Colonic mucosa (tissue), 4 donors: ENCODE measurements around the gene STK32C. TPM values are rescaled to one million over a fixed set of nuclear protein-coding genes. Genes with fewer than 3 reads are reported as not detected.

Source experiments
- DNase-seq: peaks from one replicate; pipeline ENCODE4 v3.0.0-alpha.2; 2020
- H3K27ac ChIP-seq: fragments of 200-600 bp; one replicate; pipeline ENCODE4 v1.8.0; 2021
- H3K27me3 ChIP-seq: fragments of 200-600 bp; one replicate; pipeline ENCODE4 v1.8.0; 2021
- H3K36me3 ChIP-seq: fragments of 200-600 bp; one replicate; pipeline ENCODE4 v1.8.0; 2021
- H3K4me1 ChIP-seq: fragments of 200-600 bp; one replicate; pipeline ENCODE4 v1.8.0; 2021; ENCODE audit warnings: mild to moderate bottlenecking
- H3K4me3 ChIP-seq: fragments of 200-600 bp; one replicate; pipeline ENCODE4 v1.8.0; 2021
- H3K9ac ChIP-seq, 2 donors: one replicate each; pipeline ENCODE4 v1.7.0; 2013; ENCODE audit warnings: control low read depth in 2 of 2, low read depth in 2 of 2, low read length in 2 of 2
- H3K9me3 ChIP-seq: fragments of 200-600 bp; one replicate; pipeline ENCODE4 v1.8.0; 2021
- intact Hi-C: fragments of 100-400 bp; cut with DNase I; formaldehyde crosslinking; loops from one replicate; pipeline ENCODE4 v1.14.1; 2022
- total RNA-seq, 2 donors: library from RNA; stranded (reverse); fragmentation: NEBNext Ultra II Directional in 1 of 2; extraction: Animal tissue kit (Norgen Biotek cat#: 25700) in 1 of 2; gene quantifications; one replicate each; pipeline ENCODE4 v1.2.1, GENCODE V29; 2021
- TF ChIP-seq, protein P1 (sequence below): fragments of 200-600 bp; IDR thresholded peaks from one replicate; pipeline ENCODE4 v1.8.0; 2022; ENCODE audit warnings: antibody characterized with exemption, mild to moderate bottlenecking
- donor health status: healthy.
- donor health status: DM: no; HTN: no; CAD: no.
- donor health status: DM: no; HTN: no; CAD: no.

The STK32C gene
- total RNA-seq, 2 donors from 2014 or later, result 9.2 to 14.5 TPM

DNA sequence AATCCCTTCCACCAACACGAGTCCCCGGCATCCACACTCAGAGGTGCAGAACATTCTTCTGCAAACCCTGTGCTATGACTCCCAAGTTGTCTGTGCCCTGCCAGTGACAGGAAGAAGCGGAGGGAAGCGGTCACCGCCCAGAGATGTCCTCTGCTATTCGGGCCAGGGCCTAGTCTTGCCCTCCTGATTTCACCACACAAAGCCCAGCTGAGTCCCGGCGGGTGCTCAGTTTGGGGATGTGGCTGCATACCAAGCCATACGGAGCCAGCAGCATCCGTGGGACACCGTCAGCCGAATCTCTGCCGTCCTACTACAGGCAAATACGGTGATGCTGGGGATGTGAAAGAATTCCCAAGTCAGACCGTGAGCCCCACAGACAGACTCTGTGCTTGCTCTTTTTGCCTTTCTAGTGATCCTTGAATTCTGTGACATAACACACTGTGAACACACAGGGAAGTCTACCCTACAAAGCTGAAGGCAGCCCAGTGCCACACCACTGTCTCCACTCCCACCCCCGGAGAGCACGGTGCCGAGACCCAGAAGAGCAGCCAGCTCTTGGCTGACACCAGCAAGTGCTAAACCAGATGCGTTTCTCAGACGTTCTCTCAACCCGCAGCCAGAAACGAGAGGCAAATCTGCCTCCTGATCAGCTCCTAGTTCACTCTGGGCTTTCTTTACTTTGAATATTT, 2.0 kb downstream of the STK32C start:
- DNase-seq, result no peak
- Histone ChIP-seq H3K36me3 (no peaks in the 10 kb centered on the region), H3K9ac (no peak overlapping the region), H3K27me3 (no peaks in the 10 kb centered on the region), H3K9me3 (no peaks in the 10 kb centered on the region), H3K4me1 (peaks cover 6% of the 10 kb centered on the region), H3K27ac (no peak overlapping the region), H3K4me3 (no peak overlapping the region)
- intact Hi-C loops, result no loop called here
- TF ChIP-seq, protein P1, sequence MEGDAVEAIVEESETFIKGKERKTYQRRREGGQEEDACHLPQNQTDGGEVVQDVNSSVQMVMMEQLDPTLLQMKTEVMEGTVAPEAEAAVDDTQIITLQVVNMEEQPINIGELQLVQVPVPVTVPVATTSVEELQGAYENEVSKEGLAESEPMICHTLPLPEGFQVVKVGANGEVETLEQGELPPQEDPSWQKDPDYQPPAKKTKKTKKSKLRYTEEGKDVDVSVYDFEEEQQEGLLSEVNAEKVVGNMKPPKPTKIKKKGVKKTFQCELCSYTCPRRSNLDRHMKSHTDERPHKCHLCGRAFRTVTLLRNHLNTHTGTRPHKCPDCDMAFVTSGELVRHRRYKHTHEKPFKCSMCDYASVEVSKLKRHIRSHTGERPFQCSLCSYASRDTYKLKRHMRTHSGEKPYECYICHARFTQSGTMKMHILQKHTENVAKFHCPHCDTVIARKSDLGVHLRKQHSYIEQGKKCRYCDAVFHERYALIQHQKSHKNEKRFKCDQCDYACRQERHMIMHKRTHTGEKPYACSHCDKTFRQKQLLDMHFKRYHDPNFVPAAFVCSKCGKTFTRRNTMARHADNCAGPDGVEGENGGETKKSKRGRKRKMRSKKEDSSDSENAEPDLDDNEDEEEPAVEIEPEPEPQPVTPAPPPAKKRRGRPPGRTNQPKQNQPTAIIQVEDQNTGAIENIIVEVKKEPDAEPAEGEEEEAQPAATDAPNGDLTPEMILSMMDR, result no peak

DNA sequence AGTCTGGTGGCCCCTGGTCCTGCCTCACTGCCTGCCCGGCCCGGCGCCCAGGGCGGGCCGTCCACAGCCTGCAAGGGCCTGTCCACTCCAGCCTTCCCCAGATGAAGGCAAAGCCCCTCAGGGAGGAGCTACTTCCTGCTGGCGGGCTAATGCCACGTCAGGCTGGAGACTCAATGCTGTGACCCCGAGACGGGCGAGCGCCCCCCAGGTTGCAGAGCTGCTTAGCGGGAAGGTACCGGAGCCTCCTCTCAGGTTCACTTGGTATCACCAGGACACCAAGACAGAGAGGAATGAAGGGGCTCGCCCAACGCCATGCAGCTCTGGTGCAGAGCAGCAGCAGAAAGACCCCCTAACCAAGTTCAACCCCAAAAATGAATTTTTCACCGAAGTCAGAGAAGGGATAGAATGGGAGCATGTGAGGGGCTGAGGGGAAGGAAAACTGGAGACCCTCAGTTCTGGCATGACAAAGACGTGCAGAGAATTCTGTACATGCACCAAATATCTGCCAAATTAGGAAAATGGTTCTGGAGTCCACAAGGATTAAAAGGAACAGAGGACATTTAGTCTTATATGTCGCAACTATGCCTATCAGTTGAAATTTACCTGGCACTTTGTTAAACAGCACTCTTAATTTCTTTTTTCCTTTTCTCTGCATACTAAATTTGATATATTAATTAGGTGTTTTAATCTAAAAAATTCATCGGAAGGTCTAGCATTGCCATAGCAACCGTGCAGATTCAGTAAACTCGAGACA, 2.8 kb downstream of the STK32C start:
- DNase-seq, result no peak
- Histone ChIP-seq H3K4me1 (peaks cover 6% of the 10 kb centered on the region), H3K9me3 (no peaks in the 10 kb centered on the region), H3K27ac (no peak overlapping the region), H3K36me3 (no peaks in the 10 kb centered on the region), H3K27me3 (no peaks in the 10 kb centered on the region), H3K4me3 (no peak overlapping the region), H3K9ac (no peak overlapping the region)
- TF ChIP-seq, protein P1, result no peak
- intact Hi-C loops, result no loop called here

DNA sequence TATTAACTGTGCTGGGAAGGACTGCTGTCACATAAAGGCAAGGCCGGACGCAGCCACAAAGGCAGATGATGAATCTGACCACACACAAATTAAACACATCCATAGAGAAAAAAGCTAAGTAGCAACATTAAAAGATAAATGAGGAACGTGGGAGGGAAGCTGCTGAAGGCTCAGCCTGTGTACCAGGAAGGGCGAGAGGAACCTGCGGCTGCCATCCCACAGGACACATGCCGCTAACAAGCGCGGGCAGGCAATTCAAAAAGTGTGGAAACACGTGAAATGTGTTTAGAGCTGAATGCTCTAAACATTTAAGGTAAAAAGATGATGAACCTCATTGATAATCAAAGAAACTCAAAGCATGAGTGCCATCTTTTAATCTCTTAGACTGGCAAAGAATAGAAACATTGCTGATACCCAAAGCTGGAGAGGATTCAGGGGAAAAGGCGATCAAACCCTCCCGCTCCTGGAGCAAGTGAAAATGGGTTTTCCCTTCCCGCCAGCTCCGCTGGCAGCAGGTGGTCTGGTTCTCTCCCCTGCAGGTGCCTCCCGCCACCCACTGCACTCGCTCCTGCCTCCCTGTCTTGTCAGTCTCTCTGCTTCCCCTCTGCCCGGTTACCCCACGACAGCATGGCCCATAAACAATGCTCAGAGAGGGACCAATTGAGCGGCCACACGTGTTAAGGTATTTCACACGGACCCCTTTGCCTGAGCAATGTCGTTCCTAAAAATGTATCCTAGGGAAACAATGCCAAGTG, 4.2 kb downstream of the STK32C start:
- Histone ChIP-seq H3K27ac (no peak overlapping the region), H3K27me3 (no peaks in the 10 kb centered on the region), H3K4me3 (no peak overlapping the region), H3K9me3 (no peaks in the 10 kb centered on the region), H3K36me3 (no peaks in the 10 kb centered on the region), H3K4me1 (peaks cover 6% of the 10 kb centered on the region), H3K9ac (no peak overlapping the region)
- DNase-seq, result no peak
- intact Hi-C loops, result no loop called here
- TF ChIP-seq, protein P1, result no peak

DNA sequence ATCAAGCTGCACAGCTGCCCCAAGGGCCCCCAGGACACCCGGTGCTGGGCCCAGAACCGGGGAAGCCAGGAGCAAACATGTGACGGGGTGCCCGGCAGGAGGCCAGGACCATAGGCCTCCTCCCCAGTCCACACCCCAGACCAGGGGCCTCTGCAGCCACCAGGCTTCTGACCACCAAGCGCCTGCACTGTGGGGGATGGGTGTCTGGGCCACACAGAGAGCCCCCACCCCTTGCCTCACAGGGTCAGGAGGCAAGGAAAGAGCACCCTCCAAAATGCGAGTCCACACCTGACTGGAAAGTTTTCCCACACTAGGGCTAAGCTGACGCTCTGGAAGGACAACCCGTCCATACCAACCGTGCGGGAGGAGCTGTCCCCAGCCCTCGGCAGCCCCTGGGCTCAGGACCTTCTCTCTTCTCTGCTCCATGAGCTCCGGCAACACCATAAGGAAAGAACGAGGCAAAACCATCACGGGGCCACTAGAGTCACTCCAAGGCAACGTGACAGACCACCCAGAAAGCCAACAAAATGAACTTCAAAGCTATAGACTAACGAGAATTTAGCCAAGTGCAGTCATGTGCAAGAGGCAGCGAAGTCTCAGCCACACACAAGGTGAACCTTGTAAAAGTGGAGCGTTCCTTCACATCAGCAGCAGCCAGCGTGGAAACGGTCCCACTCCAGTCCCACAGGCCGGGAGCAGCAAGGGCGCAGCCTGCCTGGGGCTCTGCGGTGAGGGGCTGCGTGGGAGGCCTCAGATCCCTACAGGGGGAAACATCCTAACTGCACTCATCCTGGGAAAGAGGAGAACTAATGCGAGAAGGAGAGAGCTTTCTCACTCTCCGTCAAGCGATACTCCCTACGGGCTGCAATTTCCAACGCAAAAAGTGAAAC, 5.1 kb downstream of the STK32C start:
- Histone ChIP-seq H3K36me3 (no peaks in the 10 kb centered on the region), H3K27ac (no peak overlapping the region), H3K4me1 (peaks cover 6% of the 10 kb centered on the region), H3K9ac (no peak overlapping the region), H3K4me3 (no peak overlapping the region), H3K9me3 (no peaks in the 10 kb centered on the region), H3K27me3 (no peaks in the 10 kb centered on the region)
- no peak for DNase-seq
- TF ChIP-seq, protein P1, result no peak
- intact Hi-C loops, result no loop called here
